BJ (cell line): ENCODE results near the gene CPEB2. TPM values are rescaled to one million over a fixed set of nuclear protein-coding genes. Genes with fewer than 3 reads are reported as not detected.

Source experiments
- CTCF ChIA-PET: fragments of 350-600 bp; formaldehyde crosslinking; extraction: SDS; loops from one replicate; lab custom pipeline; 2021; ENCODE audit warnings: antibody characterized with exemption, inconsistent platforms; lab: Yijun Ruan, JAX
- POLR2A ChIA-PET: fragments of 300-600 bp; sonication (Branson Sonifier 250); formaldehyde crosslinking; extraction: SDS; loops from one replicate; lab custom pipeline; 2021; ENCODE audit warnings: antibody characterized with exemption; lab: Charles Lee
- DNase-seq: peaks from one replicate; pipeline ENCODE4 v3.0.0-alpha.2; 2011; ENCODE audit warnings: low read depth
- H3K27me3 ChIP-seq: 2 replicates; pipeline ENCODE4 v1.6.0; 2011; ENCODE audit warnings: low read length; ENCODE audit not compliant: control insufficient read depth, insufficient read depth
- H3K36me3 ChIP-seq: 2 replicates; pipeline ENCODE4 v1.5.1; 2011; ENCODE audit warnings: low read length; ENCODE audit not compliant: control insufficient read depth, insufficient read depth
- H3K4me3 ChIP-seq: 2 replicates; pipeline ENCODE4 v1.5.1; 2011; ENCODE audit warnings: low read depth, mild to moderate bottlenecking, control low read depth, low read length
- CTCF ChIP-seq: IDR thresholded peaks from 2 replicates; pipeline ENCODE4 v1.5.1; 2011; ENCODE audit warnings: low read depth, mild to moderate bottlenecking, control low read depth, inconsistent platforms, low read length, moderate library complexity; ENCODE audit not compliant: insufficient read depth
- polyA plus RNA-seq: library from polyadenylated mRNA; depleted of rRNA; stranded (reverse); fragments of >200 nt; gene quantifications from 2 replicates; pipeline ENCODE4 v1.2.3, GENCODE V29; 2011

Gene CPEB2
- polyA plus RNA-seq, 1 experiment = 2.8 TPM

- no peak for DNase-seq
- no peak for TF ChIP-seq CTCF
- ChIA-PET POLR2A (no interaction called here), CTCF (interaction anchor here (0.7 kb wide), 1 partner anchor 19 kb away, joined by 3 read pairs; no protein-coding TSS in a partner anchor)
- no peaks in the 10 kb centered on the region for H3K27me3 ChIP-seq
- H3K36me3 ChIP-seq = 0 out of 2 replicates have a peak, but pooled peaks cover 1% of the 10 kb centered on the region
- H3K4me3 ChIP-seq = no peak overlapping the region
Measured at GRCh38 chr4:15007201-15007600, 4.9 kb downstream of the CPEB2 start.

- TF ChIP-seq CTCF = no peak
- POLR2A ChIA-PET = no interaction called here
- Histone ChIP-seq H3K4me3 (no peak overlapping the region), H3K27me3 (no peaks in the 10 kb centered on the region), H3K36me3 (0 out of 2 replicates have a peak, but pooled peaks cover 1% of the 10 kb centered on the region)
- no peak for DNase-seq
- CTCF ChIA-PET = interaction anchor here (2.6 kb wide), 1 partner anchor 10 kb away, joined by 5 read pairs; no protein-coding TSS in a partner anchor
Measured at GRCh38 chr4:15010038-15010585, 7.8 kb downstream of the CPEB2 start.

GRCh38 chr4:15011166-15011565, 8.9 kb downstream of the CPEB2 start:
- no peak overlapping the region for H3K4me3 ChIP-seq
- H3K27me3 ChIP-seq = no peaks in the 10 kb centered on the region
- TF ChIP-seq CTCF = no peak
- 0 out of 2 replicates have a peak, but pooled peaks cover 1% of the 10 kb centered on the region for H3K36me3 ChIP-seq
- CTCF ChIA-PET = interaction anchor here (1.5 kb wide), 1 partner anchor 150 kb away, joined by 3 read pairs; no protein-coding TSS in a partner anchor
- DNase-seq = no peak
- POLR2A ChIA-PET = no interaction called here

- no peak for DNase-seq
- POLR2A ChIA-PET = no interaction called here
- H3K27me3 ChIP-seq = no peaks in the 10 kb centered on the region
- H3K36me3 ChIP-seq = peaks cover 2% of the 10 kb centered on the region; the same call in 1 of the 2 replicates
- CTCF ChIA-PET = interaction anchor here (1.5 kb wide), 1 partner anchor 149 kb away, joined by 3 read pairs; no protein-coding TSS in a partner anchor
- TF ChIP-seq CTCF = no peak
- no peak overlapping the region for H3K4me3 ChIP-seq
Measured at GRCh38 chr4:15012017-15012788, 9.9 kb downstream of the CPEB2 start.

- Histone ChIP-seq H3K27me3 (no peaks in the 10 kb centered on the region), H3K36me3 (peaks cover 2% of the 10 kb centered on the region; the same call in 1 of the 2 replicates), H3K4me3 (no peak overlapping the region)
- DNase-seq = no peak
- ChIA-PET POLR2A (no interaction called here), CTCF (interaction anchor here (0.6 kb wide), 1 partner anchor 1375 kb away, joined by 3 read pairs; no protein-coding TSS in a partner anchor)
- no peak for TF ChIP-seq CTCF
Measured at GRCh38 chr4:15013585-15013984, 11.3 kb downstream of the CPEB2 start.
